ENCODE data around the gene ANKS3.
"Not testable (repeated sequence)": the region's sequence is repeated elsewhere in the genome, so short reads cannot be mapped to it uniquely, and the experiment has no call there.

Gene ANKS3

DNA sequence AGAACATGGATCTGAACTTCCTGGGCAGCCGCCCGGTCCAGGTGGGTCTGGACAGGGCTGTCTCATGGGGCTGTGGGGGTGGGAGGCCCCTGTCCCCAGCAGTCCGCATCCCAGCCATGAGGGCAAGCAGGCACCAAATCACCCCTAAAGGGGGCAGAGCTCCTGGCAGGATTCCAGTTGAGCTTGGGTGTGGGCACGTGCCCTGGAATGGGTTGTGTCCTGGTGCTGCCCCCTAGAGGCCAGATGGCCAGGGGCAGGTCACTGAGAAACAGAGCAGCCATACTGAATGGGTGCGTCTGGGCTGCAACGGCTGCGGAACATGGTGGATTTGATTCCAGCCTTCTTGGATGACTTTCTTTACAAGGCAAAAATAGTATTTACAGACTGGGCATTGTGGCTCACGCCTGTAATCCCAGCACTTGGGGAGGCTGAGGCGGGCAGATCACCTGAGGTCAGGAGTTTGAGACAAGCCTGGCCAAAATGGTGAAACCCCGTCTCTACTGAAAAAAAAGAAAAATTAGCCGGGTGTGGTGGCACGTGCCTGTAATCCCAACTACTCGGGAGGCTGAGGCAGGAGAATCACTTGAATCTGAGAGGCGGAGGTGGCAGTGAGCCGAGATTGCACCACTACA, 83.5 kb downstream of the ANKS3 start:
- H3K36me3 ChIP-seq (ENCODE audit: control insufficient read depth in 2 of 2, insufficient read depth in 2 of 2, low read length in 2 of 2): peaks cover 21 to 31% of the 10 kb centered on the region in 2 donors
- H3K27ac ChIP-seq (ENCODE audit: low read depth in 2 of 2, low read length in 2 of 2): not testable (repeated sequence)

DNA sequence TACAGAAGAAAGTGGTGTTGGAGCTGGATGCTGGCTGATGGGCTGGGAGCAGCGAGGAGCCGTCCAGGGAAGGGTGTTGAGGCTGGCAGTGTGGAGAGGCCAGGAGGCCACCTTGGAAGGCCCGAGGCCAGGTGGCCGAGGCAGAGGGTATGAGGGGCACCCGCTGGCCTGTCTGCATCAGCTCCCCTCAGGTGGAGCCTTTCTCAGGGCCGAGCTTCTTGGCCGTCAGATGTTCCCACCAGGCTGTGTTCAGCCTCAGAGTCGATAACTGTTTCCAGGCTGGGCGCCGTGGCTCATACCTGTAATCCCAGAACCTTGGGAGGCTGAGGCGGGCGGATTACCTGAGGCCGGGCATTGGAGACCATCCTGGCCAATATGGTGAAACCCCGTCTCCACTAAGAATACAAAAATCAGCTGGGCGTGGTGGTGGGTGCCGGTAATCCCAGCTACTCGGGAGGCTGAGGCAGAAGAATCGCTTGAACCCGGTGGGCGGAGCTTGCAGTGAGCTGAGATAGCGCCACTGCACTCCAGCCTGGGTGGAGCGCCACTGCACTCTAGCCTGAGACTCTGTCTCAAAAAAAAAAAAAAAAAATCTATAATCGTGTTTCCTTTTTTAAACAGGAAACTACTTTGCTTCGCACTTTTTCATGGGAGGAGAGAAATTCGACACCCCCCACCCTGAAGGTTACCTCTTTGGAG, 84.2 kb downstream of the ANKS3 start:
- H3K9me3 ChIP-seq (ENCODE audit: control insufficient read depth in 2 of 2, low read length in 2 of 2): no peaks in the 10 kb centered on the region
- H3K4me3 ChIP-seq (ENCODE audit: low read length in 2 of 2): no peak overlapping the region
- H3K9ac ChIP-seq (ENCODE audit: low read depth in 1 of 2, low read length in 2 of 2): no peak overlapping the region
- H3K27me3 ChIP-seq (ENCODE audit: control insufficient read depth in 2 of 2, insufficient read depth in 2 of 2, low read length in 2 of 2): no peaks in the 10 kb centered on the region
- peaks cover 17 to 29% of the 10 kb centered on the region in 2 donors for H3K36me3 ChIP-seq (ENCODE audit: control insufficient read depth in 2 of 2, insufficient read depth in 2 of 2, low read length in 2 of 2)
- peaks cover 13 to 17% of the 10 kb centered on the region in 2 donors for H3K4me1 ChIP-seq (ENCODE audit: control insufficient read depth in 2 of 2, insufficient read depth in 2 of 2, low read length in 2 of 2)
- no peak overlapping the region for H3K27ac ChIP-seq (ENCODE audit: low read depth in 2 of 2, low read length in 2 of 2)

More for the DNA sequence above, 83.5 kb downstream of the ANKS3 start:
- peaks cover 13 to 17% of the 10 kb centered on the region in 2 donors for H3K4me1 ChIP-seq (ENCODE audit: control insufficient read depth in 2 of 2, insufficient read depth in 2 of 2, low read length in 2 of 2)
- H3K4me3 ChIP-seq (ENCODE audit: low read length in 2 of 2); H3K27me3 ChIP-seq (ENCODE audit: control insufficient read depth in 2 of 2, insufficient read depth in 2 of 2, low read length in 2 of 2); H3K9me3 ChIP-seq (ENCODE audit: control insufficient read depth in 2 of 2, low read length in 2 of 2); H3K9ac ChIP-seq (ENCODE audit: low read depth in 1 of 2, low read length in 2 of 2): not testable (repeated sequence)

DNA sequence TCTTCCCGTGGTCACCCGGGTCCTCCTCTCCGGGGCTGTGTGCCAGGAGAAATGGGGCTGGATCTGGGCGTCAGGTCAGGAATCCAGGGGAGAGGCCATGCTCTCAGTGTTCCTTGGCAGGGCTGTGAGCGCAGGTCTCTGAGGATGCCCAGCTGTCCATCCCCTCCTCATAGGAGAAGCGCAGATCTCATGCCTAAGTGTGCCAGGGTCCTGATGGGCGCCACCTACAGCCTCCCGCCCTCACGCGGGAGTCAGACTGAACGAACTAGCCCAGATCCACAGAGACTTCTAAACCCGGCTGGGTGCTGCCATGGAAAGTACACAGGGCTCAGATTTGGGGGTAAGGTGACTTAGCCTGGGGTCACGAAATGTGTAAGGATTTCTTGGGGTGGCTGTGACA, 85.2 kb downstream of the ANKS3 start:
- no peak overlapping the region for H3K27ac ChIP-seq (ENCODE audit: low read depth in 2 of 2, low read length in 2 of 2)
- no peaks in the 10 kb centered on the region for H3K27me3 ChIP-seq (ENCODE audit: control insufficient read depth in 2 of 2, insufficient read depth in 2 of 2, low read length in 2 of 2)
- H3K36me3 ChIP-seq (ENCODE audit: control insufficient read depth in 2 of 2, insufficient read depth in 2 of 2, low read length in 2 of 2): peaks cover 17 to 29% of the 10 kb centered on the region in 2 donors
- no peak overlapping the region for H3K9ac ChIP-seq (ENCODE audit: low read depth in 1 of 2, low read length in 2 of 2)
- peaks cover 5 to 7% of the 10 kb centered on the region in 2 donors for H3K4me1 ChIP-seq (ENCODE audit: control insufficient read depth in 2 of 2, insufficient read depth in 2 of 2, low read length in 2 of 2)
- no peaks in the 10 kb centered on the region for H3K9me3 ChIP-seq (ENCODE audit: control insufficient read depth in 2 of 2, low read length in 2 of 2)
- H3K4me3 ChIP-seq (ENCODE audit: low read length in 2 of 2): no peak overlapping the region

DNA sequence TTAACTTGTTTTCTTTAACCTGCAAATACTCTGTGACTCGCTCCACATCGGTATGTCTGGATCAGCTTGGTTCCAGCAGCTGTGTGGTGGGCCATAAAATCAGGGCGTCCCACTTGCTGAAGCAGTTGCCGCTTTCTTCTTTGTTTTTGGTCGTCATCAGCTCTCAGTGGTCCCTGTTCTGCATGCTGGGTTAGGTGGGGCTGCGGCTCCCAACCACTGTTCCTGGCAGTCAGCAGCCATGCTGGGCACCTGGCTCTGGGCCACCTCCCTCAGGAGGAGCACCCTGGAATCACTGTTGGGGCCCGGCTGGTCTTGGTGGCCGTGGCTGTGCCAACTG, 86.5 kb downstream of the ANKS3 start:
- Histone ChIP-seq H3K4me3 (ENCODE audit: low read length in 2 of 2) (no peak overlapping the region), H3K27me3 (ENCODE audit: control insufficient read depth in 2 of 2, insufficient read depth in 2 of 2, low read length in 2 of 2) (no peaks in the 10 kb centered on the region), H3K9me3 (ENCODE audit: control insufficient read depth in 2 of 2, low read length in 2 of 2) (no peaks in the 10 kb centered on the region), H3K27ac (ENCODE audit: low read depth in 2 of 2, low read length in 2 of 2) (no peak overlapping the region), H3K9ac (ENCODE audit: low read depth in 1 of 2, low read length in 2 of 2) (no peak overlapping the region), H3K4me1 (ENCODE audit: control insufficient read depth in 2 of 2, insufficient read depth in 2 of 2, low read length in 2 of 2) (peaks cover under 1 to 1% of the 10 kb centered on the region in 2 donors), H3K36me3 (ENCODE audit: control insufficient read depth in 2 of 2, insufficient read depth in 2 of 2, low read length in 2 of 2) (peaks cover 13 to 25% of the 10 kb centered on the region in 2 donors)

DNA sequence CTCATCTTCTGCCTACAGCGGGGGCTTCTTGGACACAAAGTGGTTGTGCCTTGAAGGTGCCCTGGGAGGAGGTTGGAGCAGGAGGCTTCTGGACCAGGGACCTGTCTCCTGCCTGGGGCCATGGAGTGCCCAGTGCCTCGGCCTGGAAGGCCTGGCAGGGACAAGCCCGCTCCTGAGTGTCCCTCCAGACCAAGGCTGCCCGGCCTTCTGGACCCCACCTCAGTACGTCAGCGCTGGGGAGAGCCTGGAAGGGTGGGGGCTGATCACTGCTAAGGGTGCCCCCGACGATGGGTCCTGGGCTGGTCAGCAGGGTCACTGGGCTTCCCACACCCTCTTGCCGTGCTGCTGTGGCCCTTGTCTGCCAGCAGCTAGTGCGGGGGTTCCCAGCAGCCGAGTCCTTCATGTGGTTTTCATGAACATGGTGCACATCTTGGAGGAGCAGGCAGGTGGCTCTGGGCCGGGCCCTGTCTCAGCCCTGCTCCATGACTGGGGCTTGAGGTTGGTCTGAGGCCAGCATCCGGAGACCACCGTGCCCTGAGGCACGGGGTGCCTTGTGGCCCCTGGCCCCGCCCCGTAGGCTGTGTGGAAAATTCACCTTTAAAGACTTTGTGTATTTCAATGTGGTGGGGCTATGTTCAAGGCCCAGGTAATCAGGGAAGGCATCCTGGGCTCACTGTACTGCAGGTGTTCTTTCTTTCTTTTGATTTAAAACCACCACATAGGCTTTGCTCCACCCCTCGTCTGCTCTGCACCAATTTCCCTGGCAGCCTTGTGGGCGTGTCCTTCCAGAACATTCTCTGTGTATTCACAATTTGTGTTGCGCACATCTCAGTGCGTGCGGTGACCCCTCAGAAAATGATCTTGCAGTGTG, 87.1 kb downstream of the ANKS3 start:
- Histone ChIP-seq H3K27me3 (ENCODE audit: control insufficient read depth in 2 of 2, insufficient read depth in 2 of 2, low read length in 2 of 2) (no peaks in the 10 kb centered on the region), H3K4me3 (ENCODE audit: low read length in 2 of 2) (no peak overlapping the region), H3K4me1 (ENCODE audit: control insufficient read depth in 2 of 2, insufficient read depth in 2 of 2, low read length in 2 of 2) (no peaks in the 10 kb centered on the region), H3K36me3 (ENCODE audit: control insufficient read depth in 2 of 2, insufficient read depth in 2 of 2, low read length in 2 of 2) (peaks cover 7 to 20% of the 10 kb centered on the region in 2 donors), H3K9me3 (ENCODE audit: control insufficient read depth in 2 of 2, low read length in 2 of 2) (no peaks in the 10 kb centered on the region), H3K9ac (ENCODE audit: low read depth in 1 of 2, low read length in 2 of 2) (no peak overlapping the region), H3K27ac (ENCODE audit: low read depth in 2 of 2, low read length in 2 of 2) (no peak overlapping the region)
